ENCODE data around the gene PLA2G5. TPM values are rescaled to one million over a fixed set of nuclear protein-coding genes. Genes with fewer than 3 reads are reported as not detected.

The PLA2G5 gene
- total and polyA plus RNA-seq, 2 of the 4 experiments (the other 2 are of a cell fraction) = not detected

GRCh38 chr1:20057886-20058420 lies 12.0 kb upstream of the PLA2G5 start:
- Histone ChIP-seq H3K79me1 (ENCODE audit: low read depth in 1 of 2, low read length in 2 of 2) (no peaks in the 10 kb centered on the region), H3K56ac (ENCODE audit: extremely low read depth, insufficient read depth, low read length) (no peak overlapping the region; the same call in 1 of the 2 replicates), H4K20me1 (ENCODE audit: insufficient read depth, low read length) (no peaks in the 10 kb centered on the region), H3K36me3 (ENCODE audit: control insufficient read depth, insufficient read depth, low read length) (no peaks in the 10 kb centered on the region), H2BK120ac (ENCODE audit: low read depth, low read length) (no peak overlapping the region), H4K8ac (ENCODE audit: low read depth in 2 of 2, low read length in 2 of 2) (no peak overlapping the region), H3K27me3 (ENCODE audit: control insufficient read depth, insufficient read depth, low read length) (no peaks in the 10 kb centered on the region; the same call in 1 of the 2 replicates), H3K4me1 (ENCODE audit: control insufficient read depth, insufficient read depth, low read length) (no peaks in the 10 kb centered on the region), H3K27ac (ENCODE audit: insufficient read depth, low read length) (no peak overlapping the region), H2BK5ac (ENCODE audit: low read depth, low read length, poor library complexity, severe bottlenecking) (no peak overlapping the region), H3K9me1 (ENCODE audit: insufficient read depth, low read length) (no peaks in the 10 kb centered on the region), H3K23ac (ENCODE audit: low read depth, low read length) (no peak overlapping the region), H2BK20ac (ENCODE audit: low read depth, low read length) (no peak overlapping the region), H3K4ac (ENCODE audit: low read depth, low read length) (no peak overlapping the region), H2AK5ac (ENCODE audit: low read depth, low read length) (no peak overlapping the region), H3K4me2 (ENCODE audit: low read depth, low read length) (no peak overlapping the region), H3K9ac (ENCODE audit: low read depth, low read length) (no peak overlapping the region), H2AFZ (replicated peaks; ENCODE audit: low read length, poor library complexity) (no peak overlapping the region), H3K18ac (ENCODE audit: low read depth, low read length) (no peak overlapping the region), H3K4me3 (ENCODE audit: insufficient read depth, low read depth, low read length) (no peak overlapping the region), H3K14ac (replicated peaks; ENCODE audit: low read depth, low read length) (no peak overlapping the region), H2AK9ac (replicated peaks; ENCODE audit: low read depth, low read length, poor library complexity) (no peak overlapping the region), H4K5ac (ENCODE audit: low read depth, low read length) (no peak overlapping the region), H4K91ac (ENCODE audit: insufficient read depth, low read depth, low read length) (no peak overlapping the region), H3K9me3 (ENCODE audit: control insufficient read depth, insufficient read depth, low read length) (no peaks in the 10 kb centered on the region), H2BK15ac (ENCODE audit: low read depth, low read length) (no peak overlapping the region)
- POLR2A ChIA-PET (ENCODE audit: unreplicated experiment) = no interaction called here
- ATAC-seq (ENCODE audit: low read depth) (no peak), DNase-seq (no peak)
- WGBS, 2 experiments (ENCODE audit: extremely low coverage in 2 of 2, insufficient read length in 1 of 2) = no CpG with 5 or more reads among the region's 5 CpGs
- no TSS peak for BruUV-seq (replicated peaks)
- no peak for TF ChIP-seq SMC3 (IDR thresholded peaks at IDR 0.05; ENCODE audit: low read depth, low read length)
- intact Hi-C loops (cut with micrococcal nuclease) (no loop called here), dilution Hi-C loops (cut with HindIII; ENCODE audit: low sequenced_read_pairs, unreplicated experiment) (no loop called here), in situ Hi-C loops (cut with MboI; ENCODE audit: low sequenced_read_pairs) (no loop called here)
- CTCF ChIA-PET = no interaction called here

All from IMR-90 (cell line).